ENCODE data around the gene WNT10A.
A peak's percentile ranks its signal among the peaks of the same experiment; 100 is the strongest.

WNT10A gene

GRCh38 chr2:218895759-218896500 lies 15.3 kb downstream of the WNT10A start:
- Histone ChIP-seq H3K4me3 (ENCODE audit: low read depth, low read length) (no peak overlapping the region), H3K79me2 (ENCODE audit: control insufficient read depth, insufficient read depth, low read length, unreplicated experiment) (no peaks in the 10 kb centered on the region), H2AFZ (ENCODE audit: low read length, unreplicated experiment) (no peak overlapping the region), H3K36me3 (ENCODE audit: insufficient read depth, low read length) (no peaks in the 10 kb centered on the region), H3K4me1 (ENCODE audit: control insufficient read depth, insufficient read depth, low read length, unreplicated experiment) (peaks cover 13% of the 10 kb centered on the region), H3K27ac (ENCODE audit: low read depth, low read length) (no peak overlapping the region), H3K27me3 (ENCODE audit: insufficient read depth, low read length) (peaks cover 87% of the 10 kb centered on the region)

GRCh38 chr2:218896501-218897393 lies 16.1 kb downstream of the WNT10A start:
- peak overlapping the region; percentile 33 for H3K4me3 ChIP-seq (ENCODE audit: low read depth, low read length)
- H3K27ac ChIP-seq (ENCODE audit: low read depth, low read length): no peak overlapping the region
- H3K79me2 ChIP-seq (ENCODE audit: control insufficient read depth, insufficient read depth, low read length, unreplicated experiment): no peaks in the 10 kb centered on the region
- peaks cover 88% of the 10 kb centered on the region for H3K27me3 ChIP-seq (ENCODE audit: insufficient read depth, low read length)
- peak overlapping the region; percentile 18 for H2AFZ ChIP-seq (ENCODE audit: low read length, unreplicated experiment)
- H3K4me1 ChIP-seq (ENCODE audit: control insufficient read depth, insufficient read depth, low read length, unreplicated experiment): peaks cover 13% of the 10 kb centered on the region
- no peaks in the 10 kb centered on the region for H3K36me3 ChIP-seq (ENCODE audit: insufficient read depth, low read length)

- peak overlapping the region; percentile 18 for H2AFZ ChIP-seq (ENCODE audit: low read length, unreplicated experiment)
- H3K4me3 ChIP-seq (ENCODE audit: low read depth, low read length): peak overlapping the region; percentile 33
- no peaks in the 10 kb centered on the region for H3K79me2 ChIP-seq (ENCODE audit: control insufficient read depth, insufficient read depth, low read length, unreplicated experiment)
- peaks cover 13% of the 10 kb centered on the region for H3K4me1 ChIP-seq (ENCODE audit: control insufficient read depth, insufficient read depth, low read length, unreplicated experiment)
- H3K27ac ChIP-seq (ENCODE audit: low read depth, low read length): no peak overlapping the region
- no peaks in the 10 kb centered on the region for H3K36me3 ChIP-seq (ENCODE audit: insufficient read depth, low read length)
- peaks cover 91% of the 10 kb centered on the region for H3K27me3 ChIP-seq (ENCODE audit: insufficient read depth, low read length)
Observed at GRCh38 chr2:218897394-218898108, 16.9 kb downstream of the WNT10A start.

GRCh38 chr2:218898109-218898878 lies 17.6 kb downstream of the WNT10A start:
- no peak overlapping the region for H3K27ac ChIP-seq (ENCODE audit: low read depth, low read length)
- peak overlapping the region; percentile 46 for H3K4me3 ChIP-seq (ENCODE audit: low read depth, low read length)
- H3K4me1 ChIP-seq (ENCODE audit: control insufficient read depth, insufficient read depth, low read length, unreplicated experiment): peaks cover 13% of the 10 kb centered on the region
- H2AFZ ChIP-seq (ENCODE audit: low read length, unreplicated experiment): no peak overlapping the region
- no peaks in the 10 kb centered on the region for H3K79me2 ChIP-seq (ENCODE audit: control insufficient read depth, insufficient read depth, low read length, unreplicated experiment)
- peaks cover 91% of the 10 kb centered on the region for H3K27me3 ChIP-seq (ENCODE audit: insufficient read depth, low read length)
- H3K36me3 ChIP-seq (ENCODE audit: insufficient read depth, low read length): no peaks in the 10 kb centered on the region

- H3K36me3 ChIP-seq (ENCODE audit: insufficient read depth, low read length): no peaks in the 10 kb centered on the region
- no peak overlapping the region for H3K4me3 ChIP-seq (ENCODE audit: low read depth, low read length)
- peaks cover 88% of the 10 kb centered on the region for H3K27me3 ChIP-seq (ENCODE audit: insufficient read depth, low read length)
- H2AFZ ChIP-seq (ENCODE audit: low read length, unreplicated experiment): no peak overlapping the region
- H3K79me2 ChIP-seq (ENCODE audit: control insufficient read depth, insufficient read depth, low read length, unreplicated experiment): no peaks in the 10 kb centered on the region
- no peak overlapping the region for H3K27ac ChIP-seq (ENCODE audit: low read depth, low read length)
- peaks cover 13% of the 10 kb centered on the region for H3K4me1 ChIP-seq (ENCODE audit: control insufficient read depth, insufficient read depth, low read length, unreplicated experiment)
Observed at GRCh38 chr2:218899147-218899546, 18.5 kb downstream of the WNT10A start.

- H3K27me3 ChIP-seq (ENCODE audit: insufficient read depth, low read length): peaks cover 80% of the 10 kb centered on the region
- H3K4me3 ChIP-seq (ENCODE audit: low read depth, low read length): no peak overlapping the region
- no peak overlapping the region for H2AFZ ChIP-seq (ENCODE audit: low read length, unreplicated experiment)
- H3K79me2 ChIP-seq (ENCODE audit: control insufficient read depth, insufficient read depth, low read length, unreplicated experiment): no peaks in the 10 kb centered on the region
- H3K36me3 ChIP-seq (ENCODE audit: insufficient read depth, low read length): no peaks in the 10 kb centered on the region
- H3K4me1 ChIP-seq (ENCODE audit: control insufficient read depth, insufficient read depth, low read length, unreplicated experiment): no peaks in the 10 kb centered on the region
- H3K27ac ChIP-seq (ENCODE audit: low read depth, low read length): no peak overlapping the region
Observed at GRCh38 chr2:218902427-218902826, 21.8 kb downstream of the WNT10A start.

GRCh38 chr2:218904176-218904575 lies 23.5 kb downstream of the WNT10A start:
- Histone ChIP-seq H2AFZ (ENCODE audit: low read length, unreplicated experiment) (no peak overlapping the region), H3K27ac (ENCODE audit: low read depth, low read length) (no peak overlapping the region), H3K36me3 (ENCODE audit: insufficient read depth, low read length) (no peaks in the 10 kb centered on the region), H3K4me1 (ENCODE audit: control insufficient read depth, insufficient read depth, low read length, unreplicated experiment) (no peaks in the 10 kb centered on the region), H3K4me3 (ENCODE audit: low read depth, low read length) (no peak overlapping the region), H3K79me2 (ENCODE audit: control insufficient read depth, insufficient read depth, low read length, unreplicated experiment) (no peaks in the 10 kb centered on the region), H3K27me3 (ENCODE audit: insufficient read depth, low read length) (peaks cover 64% of the 10 kb centered on the region)

- H3K27me3 ChIP-seq (ENCODE audit: insufficient read depth, low read length): peaks cover 27% of the 10 kb centered on the region
- H3K79me2 ChIP-seq (ENCODE audit: control insufficient read depth, insufficient read depth, low read length, unreplicated experiment): no peaks in the 10 kb centered on the region
- no peaks in the 10 kb centered on the region for H3K36me3 ChIP-seq (ENCODE audit: insufficient read depth, low read length)
- peak overlapping the region; percentile 51 for H2AFZ ChIP-seq (ENCODE audit: low read length, unreplicated experiment)
- H3K4me3 ChIP-seq (ENCODE audit: low read depth, low read length): peak overlapping the region; percentile 75
- no peak overlapping the region; the same call in 1 of the 2 replicates for H3K27ac ChIP-seq (ENCODE audit: low read depth, low read length)
- no peaks in the 10 kb centered on the region for H3K4me1 ChIP-seq (ENCODE audit: control insufficient read depth, insufficient read depth, low read length, unreplicated experiment)
Observed at GRCh38 chr2:218908721-218909619, 28.3 kb downstream of the WNT10A start.

GRCh38 chr2:218910741-218911140 lies 30.1 kb downstream of the WNT10A start:
- H3K4me1 ChIP-seq (ENCODE audit: control insufficient read depth, insufficient read depth, low read length, unreplicated experiment): no peaks in the 10 kb centered on the region
- H2AFZ ChIP-seq (ENCODE audit: low read length, unreplicated experiment): no peak overlapping the region
- no peaks in the 10 kb centered on the region for H3K36me3 ChIP-seq (ENCODE audit: insufficient read depth, low read length)
- no peak overlapping the region for H3K4me3 ChIP-seq (ENCODE audit: low read depth, low read length)
- no peaks in the 10 kb centered on the region for H3K79me2 ChIP-seq (ENCODE audit: control insufficient read depth, insufficient read depth, low read length, unreplicated experiment)
- no peak overlapping the region for H3K27ac ChIP-seq (ENCODE audit: low read depth, low read length)
- H3K27me3 ChIP-seq (ENCODE audit: insufficient read depth, low read length): peaks cover 14% of the 10 kb centered on the region

All from ACC112 (cell line).